Activated CD8-positive, alpha-beta memory T cell treated with anti-CD3 and anti-CD28 coated beads, Interleukin-2, amount 50 U/mL, for 4 hours (primary cell): Measurements from ENCODE around the gene ADCY3.

Experiments used
- DNase-seq: peaks from one replicate; pipeline ENCODE4 v3.0.0-alpha.2; 2020

Gene ADCY3

DNA sequence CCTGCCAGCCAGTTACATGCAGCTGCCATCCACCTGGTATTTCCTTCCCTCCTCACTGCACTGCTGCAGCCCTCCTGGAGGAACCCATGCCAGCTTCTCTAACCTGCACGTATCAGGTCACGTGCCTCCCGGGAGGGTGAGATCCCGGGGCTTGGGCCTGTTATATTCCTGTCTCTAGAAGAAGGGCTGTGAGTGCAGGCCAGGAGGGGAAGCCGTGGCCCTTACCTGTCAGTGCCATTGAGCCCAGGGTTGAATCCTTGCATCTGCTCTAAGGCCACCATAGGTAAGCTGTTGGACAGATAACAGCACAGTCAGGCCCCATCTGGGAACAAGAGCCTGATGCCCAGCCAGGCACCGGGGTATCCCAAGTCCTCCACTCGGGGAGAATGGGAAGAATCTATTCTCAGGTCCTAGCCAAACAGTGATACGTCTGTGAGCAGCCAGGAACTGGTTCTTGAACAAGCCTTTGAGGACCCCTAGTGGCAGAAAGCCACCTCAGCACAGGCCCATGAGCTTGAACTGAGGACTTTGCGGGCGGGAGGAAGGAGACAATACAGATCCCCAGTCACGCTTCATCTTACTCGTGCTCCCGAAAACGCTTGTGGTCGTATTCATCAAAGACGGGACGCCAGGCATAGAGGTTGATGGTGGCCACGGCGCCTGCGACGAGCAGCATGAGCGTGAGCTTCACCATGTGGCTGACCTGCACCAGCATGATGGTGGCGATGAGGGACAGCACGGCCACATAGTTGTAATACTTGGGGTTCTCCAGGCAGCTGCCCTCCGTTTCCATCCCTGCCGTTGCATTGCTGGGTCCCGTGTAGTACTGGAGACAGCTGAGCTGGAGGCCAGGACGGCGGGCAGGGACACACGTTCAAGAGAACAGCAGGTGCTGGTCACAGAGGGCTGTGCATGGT is 92.5 kb downstream of the ADCY3 start:
- peak; percentile 71 for DNase-seq

DNA sequence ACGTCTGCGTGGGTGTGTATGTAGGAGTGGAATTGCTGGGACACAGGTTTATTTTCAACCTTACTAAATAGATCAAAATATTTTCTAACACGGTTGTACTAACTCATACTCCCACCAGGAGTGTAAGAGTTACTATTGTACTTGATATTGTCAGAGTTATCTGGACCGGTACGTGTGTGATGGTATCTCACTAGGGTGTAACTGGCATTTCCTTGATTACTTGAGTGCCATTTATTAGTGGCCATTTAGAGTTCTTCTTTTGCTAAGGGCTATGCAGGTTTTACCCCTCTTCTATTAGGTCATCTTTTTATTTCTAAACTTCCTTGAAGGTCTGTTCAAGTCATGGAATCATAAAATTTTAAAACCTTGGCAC is 93.3 kb downstream of the ADCY3 start:
- DNase-seq = no peak

- no peak for DNase-seq
These were observed 93.9 kb downstream of the ADCY3 start for GRCh38 chr2:24825883-24826772.

- DNase-seq = peak; percentile 36
These were observed 94.8 kb downstream of the ADCY3 start for GRCh38 chr2:24824966-24825882.

DNA sequence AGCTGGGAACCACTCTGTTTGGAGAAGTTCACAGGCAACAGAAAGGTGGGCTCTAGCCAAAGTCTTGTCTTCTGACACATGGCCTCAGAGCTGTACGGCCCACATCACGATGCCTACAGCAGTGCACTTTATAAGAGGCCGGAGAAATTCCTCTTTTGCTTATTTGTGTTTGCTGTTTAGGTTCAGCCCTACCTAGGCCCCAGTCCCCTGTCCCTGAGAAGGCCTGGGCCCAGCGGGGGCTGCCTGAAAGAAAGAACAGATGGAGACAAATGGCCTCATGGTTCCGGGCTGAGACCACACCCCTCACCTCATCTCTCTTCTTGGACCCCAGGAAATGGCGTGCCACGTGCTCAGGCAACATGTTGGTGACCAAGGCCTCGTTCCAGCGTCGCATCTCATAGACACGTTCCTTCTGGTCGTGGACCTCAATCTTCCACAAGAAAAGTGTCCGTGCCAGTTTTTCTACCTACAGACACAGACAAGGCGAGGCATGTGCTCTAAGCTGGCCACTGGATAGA is 95.9 kb downstream of the ADCY3 start:
- no peak for DNase-seq

DNA sequence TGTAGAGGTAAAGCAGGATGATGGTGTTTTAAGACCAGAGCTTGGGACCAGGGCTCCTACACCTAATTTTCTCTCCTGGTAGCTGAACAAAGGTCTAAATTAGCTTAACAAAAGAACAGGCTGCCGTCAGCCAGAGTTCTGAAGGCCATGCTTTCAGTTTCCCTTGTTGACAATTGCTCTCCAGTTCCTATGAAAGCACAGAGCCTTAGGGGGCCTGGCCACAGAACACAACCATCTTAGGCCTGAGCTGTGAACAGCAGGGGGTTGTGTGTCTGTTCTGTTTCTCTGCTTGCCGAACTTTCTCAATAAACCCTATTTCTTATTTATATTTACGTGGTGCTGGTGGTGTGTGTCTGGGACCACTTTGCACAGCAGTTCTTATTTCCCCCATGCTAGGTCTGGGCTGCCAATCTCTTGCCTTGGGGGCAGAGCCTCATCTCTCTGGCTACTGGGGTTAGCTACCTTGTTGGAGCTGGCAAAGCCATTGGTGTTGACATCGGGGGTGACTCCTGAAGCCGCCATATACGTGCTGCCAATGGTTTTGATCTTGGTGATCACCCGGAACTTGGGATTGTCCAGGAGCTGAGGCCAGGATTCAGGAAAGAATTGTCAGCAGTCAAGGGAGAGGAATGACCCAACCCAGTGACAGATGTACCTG is 97.9 kb downstream of the ADCY3 start:
- no peak for DNase-seq

DNA sequence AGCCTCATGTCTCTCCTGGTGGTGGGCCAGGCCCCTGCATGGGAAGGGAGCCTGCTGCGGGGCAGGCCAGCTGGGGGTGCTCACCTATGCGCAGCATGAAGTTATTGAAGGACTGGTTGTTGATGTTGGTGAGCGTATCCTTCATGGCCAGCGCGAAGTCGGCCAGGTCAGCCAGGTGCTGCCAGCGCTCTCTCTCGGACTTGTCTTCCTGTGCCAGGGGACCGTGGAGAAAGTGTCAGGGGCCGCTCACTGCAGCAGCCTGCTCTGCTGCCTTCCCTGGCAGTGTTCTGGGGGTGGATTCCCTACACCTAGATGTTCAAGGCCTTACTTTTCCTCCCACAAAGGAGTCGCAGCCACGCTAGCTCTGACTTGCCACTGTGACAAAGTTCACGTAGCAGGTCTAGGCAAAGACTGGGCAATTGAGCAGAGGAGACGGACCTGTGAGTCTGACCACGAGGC is 98.6 kb downstream of the ADCY3 start:
- no peak for DNase-seq

GRCh38 chr2:24820598-24821432 is 99.2 kb downstream of the ADCY3 start:
- DNase-seq = no peak

GRCh38 chr2:24820175-24820513 is 99.9 kb downstream of the ADCY3 start:
- DNase-seq = no peak

DNA sequence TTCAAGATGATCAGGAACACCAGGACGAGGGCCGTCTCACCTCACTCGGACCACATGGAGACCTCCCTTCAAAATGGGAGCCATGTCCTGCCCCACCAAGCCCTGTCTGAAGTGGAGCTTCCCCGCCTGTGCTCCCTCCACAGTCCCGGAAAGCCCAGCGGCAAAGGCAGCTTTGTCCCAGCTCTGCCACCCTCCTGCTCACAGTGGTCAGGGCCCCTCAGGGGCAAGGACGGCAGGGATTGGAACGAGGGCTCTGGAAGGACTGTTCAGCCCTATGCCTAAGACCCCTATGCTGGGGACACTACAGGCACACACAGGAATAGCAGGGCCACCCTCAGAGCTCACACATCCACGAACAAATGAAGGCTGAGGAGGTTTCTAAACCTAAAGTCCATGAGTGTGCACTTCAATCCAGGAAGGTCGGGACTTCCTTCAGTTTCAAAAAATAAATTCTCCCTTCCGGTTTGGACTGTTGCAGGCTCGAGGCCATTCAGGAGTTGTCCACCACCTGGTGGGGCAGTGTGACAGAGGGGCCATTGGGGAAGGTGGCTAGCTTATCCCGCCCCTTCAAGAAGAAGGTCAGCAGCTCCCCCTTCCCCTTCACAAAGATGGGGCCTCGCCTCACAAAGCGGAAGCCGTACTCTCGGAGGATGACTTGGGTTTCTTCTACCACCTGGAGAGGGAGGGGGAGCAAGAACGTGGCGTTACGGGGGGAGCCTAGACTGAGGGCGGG is 100.4 kb downstream of the ADCY3 start:
- no peak for DNase-seq

GRCh38 chr2:24818721-24819167 is 101.3 kb downstream of the ADCY3 start:
- DNase-seq = no peak

DNA sequence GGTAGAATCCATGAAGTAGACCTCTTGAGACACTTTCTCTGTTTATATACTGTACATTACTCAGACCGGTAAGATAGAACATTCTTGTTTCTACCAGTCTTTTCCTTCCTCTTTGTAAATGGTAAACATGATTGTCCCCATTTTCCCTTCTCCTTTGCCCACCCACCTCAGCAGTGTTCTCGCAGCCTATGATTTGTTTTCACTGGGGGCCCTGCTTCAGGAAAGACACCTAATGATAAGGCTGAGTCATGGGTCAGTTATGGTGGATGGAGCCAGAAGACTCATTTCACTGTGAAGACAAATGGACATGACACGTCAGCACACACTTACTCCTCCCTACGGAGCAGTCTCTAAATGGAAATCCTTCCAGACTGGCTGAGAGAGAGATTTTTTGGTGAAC is 103.2 kb downstream of the ADCY3 start:
- DNase-seq = no peak

DNA sequence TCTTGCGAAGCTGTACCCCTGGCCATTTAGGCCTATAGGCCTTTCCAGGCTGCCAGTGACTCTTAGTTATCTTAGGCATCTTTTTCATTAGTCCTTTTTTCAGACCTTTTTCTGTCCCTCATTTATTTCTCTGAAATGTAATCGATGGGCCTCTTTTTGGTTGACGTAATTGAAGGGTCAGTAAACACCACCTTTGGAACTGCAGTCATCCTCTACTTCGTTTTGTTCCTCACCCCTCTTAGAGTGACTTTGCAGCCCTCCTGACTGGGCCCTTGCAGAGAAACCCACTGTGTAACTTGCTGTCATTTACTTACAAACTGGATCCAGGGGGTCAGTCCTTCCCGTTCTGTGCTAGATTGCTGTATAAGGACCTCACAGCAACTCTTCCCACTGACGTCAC is 103.6 kb downstream of the ADCY3 start:
- no peak for DNase-seq

- no peak for DNase-seq
These were observed 104.9 kb downstream of the ADCY3 start for GRCh38 chr2:24815171-24815570.

GRCh38 chr2:24814516-24814915 is 105.5 kb downstream of the ADCY3 start:
- no peak for DNase-seq

DNA sequence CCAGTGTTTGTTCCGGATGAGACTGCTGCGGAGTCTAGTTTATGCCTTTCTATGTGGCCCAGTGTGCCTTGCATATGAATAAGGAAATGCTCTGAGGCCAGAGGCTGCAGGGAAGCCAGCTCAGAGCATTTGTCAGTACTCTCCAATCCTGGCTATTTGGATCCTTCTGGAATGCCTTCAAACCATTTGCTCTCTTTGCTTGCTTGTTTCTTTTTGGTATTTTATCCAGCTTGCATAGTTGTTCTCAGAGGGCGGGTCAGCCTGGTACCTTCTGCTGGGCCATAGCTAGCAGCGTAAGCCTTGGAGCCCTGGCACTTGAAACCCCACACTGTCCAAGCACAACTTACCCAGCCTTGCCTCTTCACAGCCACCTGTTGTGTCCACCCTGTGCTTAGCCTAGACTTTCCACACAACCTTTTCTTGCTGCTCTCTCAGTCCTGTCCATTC is 106.3 kb downstream of the ADCY3 start:
- DNase-seq = no peak

DNA sequence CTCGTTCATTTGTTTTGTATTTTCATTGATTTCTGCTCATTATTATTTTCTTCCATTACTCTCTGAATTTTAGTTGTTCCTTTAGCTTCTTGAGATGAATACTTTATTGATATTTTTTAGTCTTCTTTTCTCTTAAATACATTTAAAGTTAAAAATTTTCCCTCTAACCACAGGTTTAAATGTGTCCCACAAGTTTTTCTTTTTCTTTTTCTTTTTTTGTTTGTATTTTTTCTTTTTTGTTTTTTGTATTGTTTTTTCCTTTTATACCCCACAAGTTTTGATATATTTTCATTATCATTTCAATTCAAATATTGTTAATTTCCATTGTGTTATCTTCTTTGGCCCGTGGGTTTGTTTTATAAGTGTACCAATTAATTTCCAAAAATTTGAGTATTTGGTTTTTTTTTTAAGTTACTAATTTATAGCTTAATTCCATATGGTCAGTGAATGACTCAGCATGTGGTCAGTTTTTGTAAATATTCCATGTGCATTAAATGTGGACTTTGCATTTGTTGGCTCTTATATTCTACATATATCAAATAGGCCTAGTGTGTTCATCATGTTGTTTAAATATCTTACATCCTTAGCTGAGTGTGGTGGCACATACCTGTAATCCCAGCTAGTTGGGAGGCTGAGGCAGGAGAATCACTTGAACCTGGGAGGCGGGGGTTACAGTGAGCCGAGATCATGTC is 110.6 kb downstream of the ADCY3 start:
- no peak for DNase-seq

GRCh38 chr2:24806661-24807036 is 113.4 kb downstream of the ADCY3 start:
- no peak for DNase-seq
